HepG2 (cell line): ENCODE data around the gene AK9. TPM values are rescaled to one million over a fixed set of nuclear protein-coding genes. Genes with fewer than 3 reads are reported as not detected.
A peak's percentile ranks its signal among the peaks of the same experiment; 100 is the strongest.

Experiments
- ATRX ChIP-seq: sonication (generic); formaldehyde crosslinking; IDR thresholded peaks from 2 replicates; pipeline ENCODE4 v1.4.0; 2020; ENCODE audit warnings: missing genetic modification reagents, borderline replicate concordance
- FOXP4 ChIP-seq: sonication (generic); formaldehyde crosslinking; IDR thresholded peaks from 2 replicates; pipeline ENCODE4 v1.4.0; 2020; ENCODE audit warnings: missing genetic modification reagents
- GATA4 ChIP-seq: sonication (generic); IDR thresholded peaks from 2 replicates; pipeline ENCODE4 v1.6.1; 2016; ENCODE audit warnings: antibody characterized with exemption, low read depth, borderline replicate concordance
- ISX ChIP-seq: sonication (generic); formaldehyde crosslinking; conservative IDR thresholded peaks from 2 replicates; pipeline ENCODE4 v1.5.0; 2020; ENCODE audit warnings: missing genetic modification reagents
- JARID2 ChIP-seq: sonication (generic); formaldehyde crosslinking; IDR thresholded peaks from 2 replicates; pipeline ENCODE4 v1.8.1; 2023; ENCODE audit warnings: missing genetic modification reagents, inconsistent platforms; ENCODE audit not compliant: insufficient replicate concordance
- KLF9 ChIP-seq: IDR thresholded peaks from 2 replicates; pipeline ENCODE4 v1.6.1; 2016; ENCODE audit warnings: low read depth
- MTERF4 ChIP-seq: sonication (generic); formaldehyde crosslinking; IDR thresholded peaks from 2 replicates; pipeline ENCODE4 v1.8.0; 2023; ENCODE audit warnings: mild to moderate bottlenecking, missing genetic modification reagents
- NR3C1 ChIP-seq: sonication (generic); formaldehyde crosslinking; IDR thresholded peaks from 2 replicates; pipeline ENCODE4 v1.4.0; 2020; ENCODE audit warnings: missing genetic modification reagents
- POLR2A ChIP-seq, 2 experiments: IDR thresholded peaks; 2 replicates each; pipeline ENCODE4 v1.6.1; 2011; ENCODE audit warnings: low read depth in 2 of 2, low read length in 2 of 2, mild to moderate bottlenecking in 1 of 2, moderate library complexity in 1 of 2; ENCODE audit not compliant: insufficient read depth in 1 of 2
- RBM39 ChIP-seq: fragments of 200-400 bp; formaldehyde crosslinking; IDR thresholded peaks from one replicate; pipeline ENCODE4 v1.6.1; 2018; ENCODE audit warnings: antibody characterized with exemption, mild to moderate bottlenecking, low read depth, low read length; ENCODE audit not compliant: poor library complexity, severe bottlenecking
- STAT6 ChIP-seq: sonication (generic); formaldehyde crosslinking; IDR thresholded peaks from 2 replicates; pipeline ENCODE4 v1.4.0; 2020; ENCODE audit warnings: missing genetic modification reagents, mild to moderate bottlenecking, borderline replicate concordance
- TFDP1 ChIP-seq: IDR thresholded peaks from 2 replicates; pipeline ENCODE4 v1.6.1; 2016; ENCODE audit warnings: missing compliant biosample characterization, missing genetic modification reagents, borderline replicate concordance
- ZBTB39 ChIP-seq: sonication (generic); formaldehyde crosslinking; IDR thresholded peaks from 2 replicates; pipeline ENCODE4 v1.5.0; 2020; ENCODE audit warnings: missing genetic modification reagents
- ZNF34 ChIP-seq: sonication (generic); formaldehyde crosslinking; IDR thresholded peaks from 2 replicates; pipeline ENCODE4 v1.4.0; 2020; ENCODE audit warnings: mild to moderate bottlenecking, missing genetic modification reagents, borderline replicate concordance
- polyA plus RNA-seq, 8 experiments: library from polyadenylated mRNA; depleted of rRNA in 3 of 8; stranded (reverse) in 7 of 8; unstranded in 1 of 8; fragments of >200 nt; fragmentation: Illumina TruSeq in 4 of 8; extraction: Trizol in 4 of 8; gene quantifications; 2 replicates each; pipeline versions ENCODE4 v1.2.1 to v1.2.3, GENCODE V29; 2011 to 2016; ENCODE audit warnings: low read depth in 4 of 8, missing spikeins in 1 of 8, mixed read lengths in 1 of 8; ENCODE audit not compliant: insufficient read depth in 1 of 8
- total RNA-seq, 5 experiments: library from RNA; depleted of rRNA; stranded (reverse); fragments of >200 nt; fragmentation: Illumina TruSeq; extraction: Trizol; gene quantifications; 2 replicates each; pipeline ENCODE4 v1.2.3, GENCODE V29; 2016; ENCODE audit warnings: low read depth in 1 of 5
- TF ChIP-seq, protein P1 (sequence below), 2 experiments: sonication (generic) in 1 of 2; formaldehyde crosslinking in 1 of 2; IDR thresholded peaks; 2 replicates each; pipeline versions ENCODE4 v1.5.1 to v1.6.1; 2011 to 2020; ENCODE audit warnings: borderline replicate concordance in 1 of 2, low read depth in 1 of 2, low read length in 1 of 2, mild to moderate bottlenecking in 1 of 2, missing genetic modification reagents in 1 of 2, moderate library complexity in 1 of 2

The AK9 gene
- total and polyA plus RNA-seq, 2 of the 13 experiments (the other 11 are each of a cell fraction or from before 2014, with no cell fraction given), result 3.2 to 4.8 TPM

GRCh38 chr6:109455437-109456110, 235.4 kb downstream of the AK9 start, which contains the start of gene MICAL1 (continued):
- TF ChIP-seq NR3C1, result no peak
- TF ChIP-seq POLR2A (IDR thresholded peaks at IDR 0.05; ENCODE audit: insufficient read depth in 1 of 2, low read depth in 2 of 2, low read length in 2 of 2), result peak; percentile 14 to 35; a peak in 2 of 4 replicates
- TF ChIP-seq JARID2, result peak; percentile 19
- no peak for TF ChIP-seq ZNF34 (CRISPR knock-in tag)
- peak; percentile 8 for TF ChIP-seq RBM39
- TF ChIP-seq, protein P1, sequence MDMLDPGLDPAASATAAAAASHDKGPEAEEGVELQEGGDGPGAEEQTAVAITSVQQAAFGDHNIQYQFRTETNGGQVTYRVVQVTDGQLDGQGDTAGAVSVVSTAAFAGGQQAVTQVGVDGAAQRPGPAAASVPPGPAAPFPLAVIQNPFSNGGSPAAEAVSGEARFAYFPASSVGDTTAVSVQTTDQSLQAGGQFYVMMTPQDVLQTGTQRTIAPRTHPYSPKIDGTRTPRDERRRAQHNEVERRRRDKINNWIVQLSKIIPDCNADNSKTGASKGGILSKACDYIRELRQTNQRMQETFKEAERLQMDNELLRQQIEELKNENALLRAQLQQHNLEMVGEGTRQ (IDR thresholded peaks at IDR 0.05; ENCODE audit: low read depth, low read length), result no peak
- TF ChIP-seq, protein P1 (CRISPR knock-in tag; IDR thresholded peaks at IDR 0.05; ENCODE audit: borderline replicate concordance), result no peak
- peak; percentile 24; the same call in 1 of the 2 replicates for TF ChIP-seq TFDP1
- 0 out of 2 replicates have a peak, but pooled peaks have one; percentile 67 for TF ChIP-seq ZBTB39 (CRISPR knock-in tag)
- no peak for TF ChIP-seq FOXP4 (CRISPR knock-in tag)
- no peak for TF ChIP-seq ATRX
- no peak for TF ChIP-seq STAT6 (CRISPR knock-in tag)
- TF ChIP-seq MTERF4 (CRISPR knock-in tag), result 0 out of 2 replicates have a peak, but pooled peaks have one; percentile 24
- no peak for TF ChIP-seq KLF9 (CRISPR knock-in tag)
- no peak for TF ChIP-seq ISX (CRISPR knock-in tag)
- no peak for TF ChIP-seq GATA4
